Tibial nerve (tissue), 3 donors: ENCODE data around the gene C11orf97.

Source experiments
- POLR2A ChIP-seq, 2 donors: fragments of 450-650 bp; IDR thresholded peaks; one replicate each; pipeline ENCODE4 v1.6.1; 2017; ENCODE audit warnings: antibody characterized with exemption in 2 of 2, mild to moderate bottlenecking in 2 of 2, moderate library complexity in 2 of 2
- TF ChIP-seq, protein P1 (sequence below), 5 experiments: fragments of 200-600 bp in 3 of 5; fragments of 450-650 bp in 2 of 5; sonication (generic) in 3 of 5; IDR thresholded peaks; one replicate each; pipeline ENCODE4 v1.5.1; 2016 to 2019; ENCODE audit warnings: antibody characterized with exemption in 5 of 5, mild to moderate bottlenecking in 3 of 5, moderate library complexity in 2 of 5

DNA sequence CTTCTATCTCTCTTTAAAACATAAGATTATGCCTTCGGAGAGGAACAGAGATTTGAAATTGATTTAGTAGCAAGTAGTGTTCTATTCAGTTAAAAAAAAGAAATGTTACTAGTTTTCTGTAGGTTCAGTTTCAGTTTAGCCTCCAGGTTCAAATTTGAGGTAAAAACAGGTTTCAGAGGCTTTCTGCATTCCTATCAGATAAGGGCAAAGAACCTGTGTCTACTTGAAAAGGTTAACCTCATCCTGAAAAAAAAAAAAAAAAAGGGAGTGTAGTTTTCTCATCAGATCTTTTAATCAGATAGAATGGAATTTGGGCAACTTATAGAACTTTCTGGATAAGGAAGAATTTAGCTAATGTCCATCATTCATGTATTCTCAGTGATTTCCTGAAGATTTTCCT is 12.1 kb downstream of the C11orf97 start:
- no peak for TF ChIP-seq POLR2A (IDR thresholded peaks at IDR 0.05)
- TF ChIP-seq, protein P1, sequence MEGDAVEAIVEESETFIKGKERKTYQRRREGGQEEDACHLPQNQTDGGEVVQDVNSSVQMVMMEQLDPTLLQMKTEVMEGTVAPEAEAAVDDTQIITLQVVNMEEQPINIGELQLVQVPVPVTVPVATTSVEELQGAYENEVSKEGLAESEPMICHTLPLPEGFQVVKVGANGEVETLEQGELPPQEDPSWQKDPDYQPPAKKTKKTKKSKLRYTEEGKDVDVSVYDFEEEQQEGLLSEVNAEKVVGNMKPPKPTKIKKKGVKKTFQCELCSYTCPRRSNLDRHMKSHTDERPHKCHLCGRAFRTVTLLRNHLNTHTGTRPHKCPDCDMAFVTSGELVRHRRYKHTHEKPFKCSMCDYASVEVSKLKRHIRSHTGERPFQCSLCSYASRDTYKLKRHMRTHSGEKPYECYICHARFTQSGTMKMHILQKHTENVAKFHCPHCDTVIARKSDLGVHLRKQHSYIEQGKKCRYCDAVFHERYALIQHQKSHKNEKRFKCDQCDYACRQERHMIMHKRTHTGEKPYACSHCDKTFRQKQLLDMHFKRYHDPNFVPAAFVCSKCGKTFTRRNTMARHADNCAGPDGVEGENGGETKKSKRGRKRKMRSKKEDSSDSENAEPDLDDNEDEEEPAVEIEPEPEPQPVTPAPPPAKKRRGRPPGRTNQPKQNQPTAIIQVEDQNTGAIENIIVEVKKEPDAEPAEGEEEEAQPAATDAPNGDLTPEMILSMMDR (IDR thresholded peaks at IDR 0.05), result no peak
